ENCODE measurements around the gene NAALADL2.

- TF ChIP-seq CTCF (IDR thresholded peaks at IDR 0.05) (no peak), POLR2A (IDR thresholded peaks at IDR 0.05; ENCODE audit: low read depth) (no peak), EP300 (IDR thresholded peaks at IDR 0.05) (no peak)
Measured at GRCh38 chr3:175668300-175668699, 809.2 kb downstream of the NAALADL2 start.
